ENCODE results near the gene XPA. TPM values are rescaled to one million over a fixed set of nuclear protein-coding genes. Genes with fewer than 3 reads are reported as not detected.

The XPA gene
- total and polyA plus RNA-seq, 2 of the 13 experiments (the other 11 are each of a cell fraction or from before 2014, with no cell fraction given): 2.3 to 15.2 TPM

DNA sequence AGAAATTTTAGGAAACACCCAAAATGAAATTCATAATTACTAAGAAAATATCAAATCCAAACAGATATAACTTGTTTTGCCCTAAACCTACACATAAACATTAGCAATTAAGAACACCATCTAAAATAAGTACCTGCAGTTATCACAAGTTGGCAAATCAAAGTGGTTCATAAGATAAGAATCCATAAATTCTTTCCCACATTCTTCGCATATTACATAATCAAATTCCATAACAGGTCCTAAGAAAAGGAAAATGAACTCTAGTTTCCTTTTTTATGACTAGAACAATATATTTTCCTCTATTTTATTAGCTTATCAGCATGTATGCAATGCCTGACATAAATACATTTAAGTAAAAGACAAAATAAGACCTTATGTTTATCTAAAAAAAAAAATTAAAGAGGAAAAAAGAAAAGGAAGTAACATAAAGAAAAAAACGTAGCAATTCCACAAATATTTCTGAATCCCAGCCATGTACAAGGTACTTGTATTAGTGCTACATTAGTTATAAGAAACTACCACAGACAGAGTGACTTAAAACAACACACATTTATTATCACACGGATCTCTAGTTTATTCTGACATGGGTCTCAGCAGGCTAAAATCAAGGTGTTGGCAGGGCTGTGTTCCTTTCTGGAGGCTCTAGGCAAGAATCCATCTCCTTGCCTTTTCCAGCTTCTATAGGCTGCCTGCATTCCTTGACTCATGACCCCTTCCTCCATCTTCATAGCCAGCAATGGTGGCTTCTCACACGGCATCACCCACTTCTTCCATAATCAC is 7.5 kb downstream of the XPA start:
- Histone ChIP-seq H3K27me3 (ENCODE audit: control insufficient read depth in 1 of 2, insufficient read depth in 2 of 2, low read length in 2 of 2) (no peaks in the 10 kb centered on the region), H3K79me2 (ENCODE audit: insufficient read depth, low read length) (peaks cover 13% of the 10 kb centered on the region), H3K4me3 (replicated peaks in 1 of 3; ENCODE audit: insufficient read depth in 1 of 3, low read depth in 2 of 3, low read length in 3 of 3) (no peak overlapping the region), H3K27ac (ENCODE audit: extremely low read length, insufficient read depth, low read length) (no peak overlapping the region), H2AFZ (ENCODE audit: low read length) (no peak overlapping the region), H3K4me1 (ENCODE audit: insufficient read depth, low read length) (peaks cover 15% of the 10 kb centered on the region), H3K9ac (ENCODE audit: insufficient read depth, low read depth, low read length) (no peak overlapping the region), H3K4me2 (ENCODE audit: low read depth, low read length) (no peak overlapping the region), H4K20me1 (ENCODE audit: insufficient read depth, low read length) (no peaks in the 10 kb centered on the region), H3K9me3 (ENCODE audit: low read length) (no peaks in the 10 kb centered on the region), H3K36me3 (replicated peaks in 1 of 2; ENCODE audit: control insufficient read depth in 1 of 2, insufficient read depth in 2 of 2, low read length in 2 of 2) (peaks cover 17 to 42% of the 10 kb centered on the region in 2 experiments)
- intact Hi-C loops (cut with micrococcal nuclease; ENCODE audit: unreplicated experiment) (no loop called here), in situ Hi-C loops (cut with HindIII; ENCODE audit: extremely low pct_ligation_motif_present, low pct_unique_long_range_greater_than_20kb) (no loop called here)
- TF ChIP-seq GPBP1L1 (CRISPR knock-in tag; IDR thresholded peaks at IDR 0.05): no peak
- no peak for TF ChIP-seq ZNF256 (CRISPR knock-in tag; conservative IDR thresholded peaks at IDR 0.05)
- 0 out of 2 replicates have a peak, but pooled peaks have one; percentile 23 for TF ChIP-seq RBFOX2 (IDR thresholded peaks at IDR 0.05; ENCODE audit: low read depth, low read length)
- no TSS peak for BruUV-seq (replicated peaks)
- WGBS (ENCODE audit: low lambda C conversion rate): 83% methylated on average over 4 of the region's 4 CpGs
- ChIA-PET CTCF (ENCODE audit: low intra/inter-chr PET ratio, low total read pairs) (no interaction called here), POLR2A (no interaction called here)
- FAIRE-seq (no peak), DNase-seq (ENCODE audit: low spot score) (no peak), ATAC-seq (no peak)

GRCh38 chr9:97688654-97689053 is 8.5 kb downstream of the XPA start:
- no peaks in the 10 kb centered on the region for H4K20me1 ChIP-seq (ENCODE audit: insufficient read depth, low read length)
- TF ChIP-seq ZFP37 (CRISPR knock-in tag; IDR thresholded peaks at IDR 0.05; ENCODE audit: borderline replicate concordance): no peak
- no peak for TF ChIP-seq ZFP90 (CRISPR knock-in tag; IDR thresholded peaks at IDR 0.05; ENCODE audit: borderline replicate concordance)
- no peak for TF ChIP-seq ZNF138 (CRISPR knock-in tag; IDR thresholded peaks at IDR 0.05; ENCODE audit: low read depth)
- TF ChIP-seq ZNF232 (CRISPR knock-in tag; IDR thresholded peaks at IDR 0.05; ENCODE audit: borderline replicate concordance): no peak
- no peak for TF ChIP-seq ZNF326 (CRISPR knock-in tag; IDR thresholded peaks at IDR 0.05; ENCODE audit: borderline replicate concordance)
- no peak for TF ChIP-seq RFXANK (CRISPR knock-in tag; IDR thresholded peaks at IDR 0.05)
- no peak for TF ChIP-seq ZNF350 (CRISPR knock-in tag; IDR thresholded peaks at IDR 0.05; ENCODE audit: borderline replicate concordance, low read depth)
- no peak for TF ChIP-seq GFI1 (CRISPR knock-in tag; IDR thresholded peaks at IDR 0.05; ENCODE audit: borderline replicate concordance)
- TF ChIP-seq TP53 (CRISPR knock-in tag; conservative IDR thresholded peaks at IDR 0.05): no peak
- no peak for TF ChIP-seq HOXA5 (CRISPR knock-in tag; IDR thresholded peaks at IDR 0.05)
- in situ Hi-C loops (cut with HindIII; ENCODE audit: extremely low pct_ligation_motif_present, low pct_unique_long_range_greater_than_20kb) (no loop called here), intact Hi-C loops (cut with micrococcal nuclease; ENCODE audit: unreplicated experiment) (no loop called here)
- no peak overlapping the region for H3K4me2 ChIP-seq (ENCODE audit: low read depth, low read length)
- H3K36me3 ChIP-seq (replicated peaks in 1 of 2; ENCODE audit: control insufficient read depth in 1 of 2, insufficient read depth in 2 of 2, low read length in 2 of 2): peaks cover 20 to 49% of the 10 kb centered on the region in 2 experiments
- DNase-seq (ENCODE audit: low spot score): no peak
- no peaks in the 10 kb centered on the region for H3K9me3 ChIP-seq (ENCODE audit: low read length)
- no peak overlapping the region for H2AFZ ChIP-seq (ENCODE audit: low read length)
- WGBS (ENCODE audit: low lambda C conversion rate): 95% methylated on average over 1 of the region's 1 CpG
- no peak overlapping the region for H3K27ac ChIP-seq (ENCODE audit: extremely low read length, insufficient read depth, low read length)
- H3K79me2 ChIP-seq (ENCODE audit: insufficient read depth, low read length): peaks cover 5% of the 10 kb centered on the region
- ATAC-seq: no peak
- no peak overlapping the region for H3K9ac ChIP-seq (ENCODE audit: insufficient read depth, low read depth, low read length)
- ChIA-PET CTCF (ENCODE audit: low intra/inter-chr PET ratio, low total read pairs) (no interaction called here), POLR2A (interaction anchor here (1.8 kb wide), 1 partner anchor 8 kb away, joined by 5 read pairs; the partner anchor contains the start of gene XPA)
- no peaks in the 10 kb centered on the region for H3K27me3 ChIP-seq (ENCODE audit: control insufficient read depth in 1 of 2, insufficient read depth in 2 of 2, low read length in 2 of 2)
- H3K4me1 ChIP-seq (ENCODE audit: insufficient read depth, low read length): peaks cover 6% of the 10 kb centered on the region
- no peak overlapping the region for H3K4me3 ChIP-seq (replicated peaks in 1 of 3; ENCODE audit: insufficient read depth in 1 of 3, low read depth in 2 of 3, low read length in 3 of 3)
- no TSS peak for BruUV-seq (replicated peaks)
- no peak for FAIRE-seq

All from HepG2 (cell line).